Measurements from ENCODE around the gene DUOX1.
A peak's percentile ranks its signal among the peaks of the same experiment; 100 is the strongest.

DNA sequence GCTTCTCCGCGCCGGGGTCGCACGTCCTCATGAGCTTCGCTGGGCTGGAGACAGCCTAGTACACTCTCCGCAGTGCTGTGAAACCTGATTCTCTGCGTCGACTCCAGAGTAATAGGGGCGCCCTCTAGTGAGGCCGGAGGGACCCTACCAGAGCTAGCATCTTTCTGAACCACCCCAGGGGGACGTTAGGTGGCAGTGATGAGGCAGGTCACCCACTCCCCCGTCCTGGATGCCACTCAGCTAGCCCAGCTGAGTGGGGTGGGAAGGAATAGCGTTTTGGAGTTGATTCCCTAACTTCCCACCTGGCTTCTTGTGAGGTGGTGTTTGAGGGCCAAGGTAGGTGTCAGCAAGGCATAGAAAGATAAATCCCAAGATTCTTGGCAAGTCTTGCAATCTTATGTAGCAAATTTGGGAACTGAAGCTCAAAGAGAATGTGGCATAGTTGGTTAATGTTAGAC lies 11.6 kb upstream of the DUOX1 start:
- no peak for TF ChIP-seq EZH2 (IDR thresholded peaks at IDR 0.05; ENCODE audit: insufficient read depth, low read length)
- TF ChIP-seq, protein P1, sequence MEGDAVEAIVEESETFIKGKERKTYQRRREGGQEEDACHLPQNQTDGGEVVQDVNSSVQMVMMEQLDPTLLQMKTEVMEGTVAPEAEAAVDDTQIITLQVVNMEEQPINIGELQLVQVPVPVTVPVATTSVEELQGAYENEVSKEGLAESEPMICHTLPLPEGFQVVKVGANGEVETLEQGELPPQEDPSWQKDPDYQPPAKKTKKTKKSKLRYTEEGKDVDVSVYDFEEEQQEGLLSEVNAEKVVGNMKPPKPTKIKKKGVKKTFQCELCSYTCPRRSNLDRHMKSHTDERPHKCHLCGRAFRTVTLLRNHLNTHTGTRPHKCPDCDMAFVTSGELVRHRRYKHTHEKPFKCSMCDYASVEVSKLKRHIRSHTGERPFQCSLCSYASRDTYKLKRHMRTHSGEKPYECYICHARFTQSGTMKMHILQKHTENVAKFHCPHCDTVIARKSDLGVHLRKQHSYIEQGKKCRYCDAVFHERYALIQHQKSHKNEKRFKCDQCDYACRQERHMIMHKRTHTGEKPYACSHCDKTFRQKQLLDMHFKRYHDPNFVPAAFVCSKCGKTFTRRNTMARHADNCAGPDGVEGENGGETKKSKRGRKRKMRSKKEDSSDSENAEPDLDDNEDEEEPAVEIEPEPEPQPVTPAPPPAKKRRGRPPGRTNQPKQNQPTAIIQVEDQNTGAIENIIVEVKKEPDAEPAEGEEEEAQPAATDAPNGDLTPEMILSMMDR (IDR thresholded peaks at IDR 0.05; ENCODE audit: insufficient read depth, low read depth, low read length), result peak; percentile 100

Measured in astrocyte (in vitro differentiated cells and primary cell).